Gastrocnemius medialis (tissue), 4 donors: ENCODE data around the gene TBCD. TPM values are rescaled to one million over a fixed set of nuclear protein-coding genes. Genes with fewer than 3 reads are reported as not detected.

ENCODE experiments used
- ATAC-seq, 2 donors: fragments of 150-250 bp; one replicate each; pipeline ENCODE4 v1.9.1; 2016
- DNase-seq, 2 donors: peaks; one replicate each; pipeline ENCODE4 v3.0.0-alpha.2; 2019
- H3K27ac ChIP-seq, 4 donors: fragments of 200-600 bp; sonication (generic); 1 replicate in 1 of 4; 2 replicates in 3 of 4; pipeline ENCODE4 v1.5.1; 2016 to 2018; ENCODE audit warnings: mild to moderate bottlenecking in 2 of 4, moderate library complexity in 1 of 4
- H3K27me3 ChIP-seq, 3 donors: fragments of 200-600 bp; sonication (generic) in 2 of 3; 1 replicate in 1 of 3; 2 replicates in 2 of 3; pipeline versions ENCODE4 v1.5.1 to v1.6.0; 2016 to 2019; ENCODE audit warnings: mild to moderate bottlenecking in 1 of 3, moderate library complexity in 1 of 3
- H3K36me3 ChIP-seq, 2 donors: fragments of 200-600 bp; sonication (generic) in 1 of 2; one replicate each; pipeline ENCODE4 v1.5.1; 2017 to 2018
- H3K4me1 ChIP-seq, 2 donors: fragments of 200-600 bp; sonication (generic) in 1 of 2; one replicate each; pipeline ENCODE4 v1.5.1; 2016 to 2017; ENCODE audit warnings: mild to moderate bottlenecking in 2 of 2
- H3K4me3 ChIP-seq, 4 donors: fragments of 200-600 bp; sonication (generic) in 3 of 4; 1 replicate in 1 of 4; 2 replicates in 3 of 4; pipeline ENCODE4 v1.5.1; 2016 to 2019; ENCODE audit warnings: mild to moderate bottlenecking in 2 of 4
- H3K9me3 ChIP-seq, 3 donors: fragments of 200-600 bp; sonication (generic) in 2 of 3; 1 replicate in 1 of 3; 2 replicates in 2 of 3; pipeline ENCODE4 v1.5.1; 2016 to 2019
- POLR2A ChIP-seq, 2 donors: fragments of 450-650 bp; IDR thresholded peaks; one replicate each; pipeline ENCODE4 v1.6.1; 2017; ENCODE audit warnings: antibody characterized with exemption in 2 of 2, mild to moderate bottlenecking in 2 of 2, moderate library complexity in 2 of 2
- in situ Hi-C, 4 donors: fragments of 200-750 bp; cut with MboI; loops; one replicate each; pipeline versions ENCODE4 v1.15.0 to v1.8.0; 2017; ENCODE audit warnings: low sequenced_read_pairs in 4 of 4
- intact Hi-C: fragments of 100-400 bp; cut with DNase I; formaldehyde crosslinking; loops from one replicate; pipeline ENCODE4 v1.15.1; 2023; ENCODE audit warnings: low total_unique reads
- total RNA-seq, 4 donors: library from RNA; depleted of rRNA; stranded (reverse); fragments of >200 nt; gene quantifications; one replicate each; pipeline versions ENCODE4 v1.1.0 to v1.2.3, GENCODE V29; 2016
- TF ChIP-seq, protein P1 (sequence below), 5 experiments: fragments of 450-650 bp in 3 of 5; fragments of 200-600 bp in 2 of 5; sonication (generic) in 2 of 5; IDR thresholded peaks in 4 of 5; conservative IDR thresholded peaks in 1 of 5; 1 replicate in 4 of 5; 2 replicates in 1 of 5; pipeline ENCODE4 v1.5.1; 2016 to 2019; ENCODE audit warnings: antibody characterized with exemption in 5 of 5, mild to moderate bottlenecking in 3 of 5, moderate library complexity in 3 of 5

The TBCD gene
- total RNA-seq, 4 donors from 2014 or later = 18.0 to 50.4 (median 33.3) TPM

DNA sequence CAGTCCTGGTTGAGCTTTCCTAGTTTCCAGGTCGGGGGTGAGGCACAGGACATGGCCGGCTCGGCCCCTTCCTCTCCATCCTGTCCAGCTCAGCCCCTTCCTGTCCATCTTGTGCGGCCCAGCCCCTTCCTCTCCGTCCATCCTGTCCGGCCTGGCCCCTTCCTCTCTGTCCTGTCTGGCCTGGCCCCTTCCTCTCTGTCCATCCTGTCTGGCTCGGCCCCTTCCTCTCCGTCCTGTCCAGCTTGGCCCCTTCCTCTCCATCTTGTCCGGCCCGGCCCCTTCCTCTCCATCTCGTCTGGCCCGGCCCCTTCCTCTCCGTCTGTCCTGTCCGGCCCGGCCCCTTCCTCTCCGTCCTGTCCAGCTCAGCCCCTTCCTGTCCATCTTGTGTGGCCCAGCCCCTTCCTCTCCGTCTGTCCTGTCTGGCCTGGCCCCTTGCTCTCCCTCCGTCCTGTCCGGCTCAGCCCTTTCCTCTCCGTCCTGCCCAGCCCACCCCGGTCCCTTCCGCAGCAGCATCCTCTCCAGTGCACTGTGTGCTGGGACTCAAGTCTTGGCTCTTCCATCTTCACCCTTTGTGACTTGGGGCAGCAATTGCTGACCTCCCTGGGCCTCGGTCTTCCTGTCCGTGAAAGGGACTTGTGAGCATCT, 93.4 kb downstream of the TBCD start:
- in situ Hi-C loops (no loop called here), intact Hi-C loops (no loop called here)
- Histone ChIP-seq H3K27me3 (no peaks in the 10 kb centered on the region), H3K4me1 (peaks cover 0 to 12% of the 10 kb centered on the region in 2 donors), H3K27ac (peak overlapping the region in 3 of 4 donors; percentile 49 to 69 (median 68)), H3K9me3 (no peaks in the 10 kb centered on the region), H3K4me3 (peak overlapping the region; percentile 25 to 45 (median 40)), H3K36me3 (no peaks in the 10 kb centered on the region)
- DNase-seq (no peak), ATAC-seq (peak; percentile 23 to 40)
- TF ChIP-seq, protein P1, sequence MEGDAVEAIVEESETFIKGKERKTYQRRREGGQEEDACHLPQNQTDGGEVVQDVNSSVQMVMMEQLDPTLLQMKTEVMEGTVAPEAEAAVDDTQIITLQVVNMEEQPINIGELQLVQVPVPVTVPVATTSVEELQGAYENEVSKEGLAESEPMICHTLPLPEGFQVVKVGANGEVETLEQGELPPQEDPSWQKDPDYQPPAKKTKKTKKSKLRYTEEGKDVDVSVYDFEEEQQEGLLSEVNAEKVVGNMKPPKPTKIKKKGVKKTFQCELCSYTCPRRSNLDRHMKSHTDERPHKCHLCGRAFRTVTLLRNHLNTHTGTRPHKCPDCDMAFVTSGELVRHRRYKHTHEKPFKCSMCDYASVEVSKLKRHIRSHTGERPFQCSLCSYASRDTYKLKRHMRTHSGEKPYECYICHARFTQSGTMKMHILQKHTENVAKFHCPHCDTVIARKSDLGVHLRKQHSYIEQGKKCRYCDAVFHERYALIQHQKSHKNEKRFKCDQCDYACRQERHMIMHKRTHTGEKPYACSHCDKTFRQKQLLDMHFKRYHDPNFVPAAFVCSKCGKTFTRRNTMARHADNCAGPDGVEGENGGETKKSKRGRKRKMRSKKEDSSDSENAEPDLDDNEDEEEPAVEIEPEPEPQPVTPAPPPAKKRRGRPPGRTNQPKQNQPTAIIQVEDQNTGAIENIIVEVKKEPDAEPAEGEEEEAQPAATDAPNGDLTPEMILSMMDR (IDR thresholded peaks at IDR 0.05 in 4 of 5, conservative IDR thresholded peaks at IDR 0.05 in 1 of 5) = no peak
- TF ChIP-seq POLR2A (IDR thresholded peaks at IDR 0.05) = no peak

DNA sequence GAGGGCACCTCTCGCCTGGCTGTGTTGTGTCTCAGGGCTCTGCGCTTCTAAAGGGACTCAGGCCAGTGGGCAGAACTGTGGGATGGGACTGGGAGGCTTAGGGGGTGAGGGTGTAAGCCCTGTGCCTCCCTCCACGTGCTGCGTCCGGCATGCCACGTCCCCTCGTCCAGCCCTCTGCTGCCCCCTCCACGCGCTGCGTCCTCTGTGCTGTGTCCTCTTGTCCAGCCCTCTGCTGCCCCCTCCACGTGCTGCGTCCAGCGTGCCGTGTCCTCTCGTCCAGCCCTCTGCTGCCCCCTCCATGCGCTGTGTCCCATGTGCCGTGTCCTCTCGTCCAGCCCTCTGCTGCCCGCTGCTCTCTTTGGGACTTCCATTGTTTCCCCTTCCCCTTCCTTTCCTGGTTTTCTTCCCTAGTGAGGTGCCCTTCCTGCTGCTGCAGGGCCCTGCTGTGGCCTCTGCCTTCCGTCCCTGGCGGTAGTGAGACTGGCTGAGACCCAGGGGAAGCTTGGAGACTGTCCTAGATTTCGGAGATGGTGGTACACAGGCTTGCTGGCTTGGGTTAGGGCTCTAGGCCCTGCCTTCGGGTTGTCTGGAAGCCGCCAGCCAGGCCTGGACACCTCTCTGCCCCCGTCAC, 94.3 kb downstream of the TBCD start:
- Histone ChIP-seq H3K4me3 (peak overlapping the region; percentile 25 to 45 (median 40)), H3K27me3 (no peaks in the 10 kb centered on the region), H3K27ac (peak overlapping the region in 3 of 4 donors; percentile 68 to 73 (median 69)), H3K4me1 (peaks cover 0 to 12% of the 10 kb centered on the region in 2 donors), H3K36me3 (no peaks in the 10 kb centered on the region), H3K9me3 (no peaks in the 10 kb centered on the region)
- TF ChIP-seq POLR2A (IDR thresholded peaks at IDR 0.05) = no peak
- TF ChIP-seq, protein P1 (IDR thresholded peaks at IDR 0.05 in 4 of 5, conservative IDR thresholded peaks at IDR 0.05 in 1 of 5) = no peak
- peak in 1 of 2 donors; percentile 29 for ATAC-seq
- in situ Hi-C loops = no loop called here
- intact Hi-C loops = no loop called here
- no peak for DNase-seq

DNA sequence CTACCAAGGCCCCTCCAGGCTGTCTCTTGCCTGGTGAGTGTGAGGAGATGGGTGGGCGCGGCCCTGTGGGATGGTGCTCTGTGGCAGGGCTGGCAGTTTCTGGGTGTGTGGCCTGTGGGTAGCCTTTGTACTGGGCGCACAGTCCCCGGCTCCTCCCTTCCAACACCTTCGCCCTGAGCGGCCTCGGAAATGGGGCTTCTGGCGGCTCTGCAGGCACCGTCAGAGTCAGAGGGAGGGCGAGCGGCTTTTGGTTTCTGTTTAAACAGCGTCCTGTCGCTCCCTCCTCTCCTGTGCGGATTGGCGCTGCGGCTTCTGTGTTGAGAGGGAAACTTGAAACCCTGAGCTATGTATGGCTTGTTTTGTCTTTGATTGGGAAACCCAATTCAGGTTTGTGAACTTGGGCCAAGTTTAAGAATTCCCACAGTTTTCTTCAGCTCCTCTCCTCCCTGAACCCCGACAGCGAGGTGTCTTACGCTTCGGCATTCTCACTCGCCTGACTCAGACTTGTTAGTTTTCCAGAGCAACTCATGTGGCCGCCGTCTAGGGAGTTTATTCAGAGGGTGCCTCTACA, 96.2 kb downstream of the TBCD start:
- Histone ChIP-seq H3K9me3 (no peaks in the 10 kb centered on the region), H3K4me1 (peaks cover 0 to 12% of the 10 kb centered on the region in 2 donors), H3K27ac (peak overlapping the region; percentile 63 to 73 (median 68)), H3K36me3 (no peaks in the 10 kb centered on the region), H3K27me3 (no peaks in the 10 kb centered on the region), H3K4me3 (peak overlapping the region in 3 of 4 donors; percentile 23 to 39 (median 29))
- TF ChIP-seq, protein P1 (IDR thresholded peaks at IDR 0.05 in 4 of 5, conservative IDR thresholded peaks at IDR 0.05 in 1 of 5) = no peak
- TF ChIP-seq POLR2A (IDR thresholded peaks at IDR 0.05) = peak in 1 of 2 donors; percentile 31
- peak; percentile 73 to 82 for ATAC-seq
- in situ Hi-C loops (no loop called here), intact Hi-C loops (no loop called here)
- DNase-seq = peak in 1 of 2 donors; percentile 67

DNA sequence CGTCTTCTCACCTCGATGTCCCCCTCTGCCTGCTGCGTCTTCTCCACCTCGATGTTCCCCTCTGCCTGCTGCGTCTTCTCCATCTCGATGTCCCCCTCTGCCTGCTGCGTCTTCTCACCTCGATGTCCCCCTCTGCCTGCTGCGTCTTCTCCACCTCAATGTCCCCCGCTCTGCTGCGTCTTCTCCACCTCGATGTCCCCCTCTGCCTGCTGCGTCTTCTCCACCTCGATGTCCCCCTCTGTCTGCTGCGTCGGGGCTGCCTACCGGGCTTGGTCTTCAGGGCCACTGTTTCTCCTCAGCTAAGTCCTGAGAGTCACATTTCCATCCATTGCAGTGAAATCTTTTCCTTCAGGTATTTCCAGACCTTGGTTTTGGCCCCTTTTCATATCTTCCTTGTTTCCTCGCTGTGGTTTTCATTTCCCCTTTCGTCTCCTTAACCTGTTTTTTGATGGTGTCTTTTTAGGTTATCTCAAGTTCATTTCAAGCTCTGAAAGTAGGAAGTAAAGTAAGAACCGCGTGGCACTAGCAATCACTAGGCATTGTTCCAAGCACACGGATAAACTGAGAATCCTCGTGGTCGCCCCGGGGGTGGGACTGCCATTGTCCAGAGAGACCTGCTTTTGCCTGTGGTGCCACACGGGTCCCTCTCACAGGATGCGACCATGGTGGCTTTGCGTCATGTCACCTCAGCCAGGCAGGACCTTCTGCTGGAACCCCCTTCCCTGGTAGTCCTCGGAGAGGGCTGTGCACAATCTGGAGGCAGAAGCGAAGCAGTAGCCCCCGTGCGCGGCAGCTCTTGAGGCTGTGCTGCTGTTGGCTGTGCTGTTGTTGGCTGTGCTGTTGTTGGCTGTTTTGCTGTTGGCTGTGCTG, 97.4 kb downstream of the TBCD start:
- Histone ChIP-seq H3K27ac (no peak overlapping the region), H3K4me1 (peaks cover 0 to 12% of the 10 kb centered on the region in 2 donors), H3K27me3 (no peaks in the 10 kb centered on the region), H3K36me3 (no peaks in the 10 kb centered on the region), H3K9me3 (no peaks in the 10 kb centered on the region), H3K4me3 (no peak overlapping the region)
- in situ Hi-C loops (no loop called here), intact Hi-C loops (no loop called here)
- no peak for DNase-seq
- ATAC-seq = no peak
- TF ChIP-seq, protein P1 (IDR thresholded peaks at IDR 0.05 in 4 of 5, conservative IDR thresholded peaks at IDR 0.05 in 1 of 5) = no peak
- TF ChIP-seq POLR2A (IDR thresholded peaks at IDR 0.05) = no peak
